CD4-positive, alpha-beta T cell treated with Interleukin-17A for 4 hours (primary cell): Measurements from ENCODE around the gene UCN2.
A peak's percentile ranks its signal among the peaks of the same experiment; 100 is the strongest.

Experiments used
- DNase-seq: peaks from one replicate; pipeline ENCODE4 v3.0.0-alpha.2; 2020; ENCODE audit warnings: mixed read lengths

UCN2 gene, protein sequence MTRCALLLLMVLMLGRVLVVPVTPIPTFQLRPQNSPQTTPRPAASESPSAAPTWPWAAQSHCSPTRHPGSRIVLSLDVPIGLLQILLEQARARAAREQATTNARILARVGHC

DNA sequence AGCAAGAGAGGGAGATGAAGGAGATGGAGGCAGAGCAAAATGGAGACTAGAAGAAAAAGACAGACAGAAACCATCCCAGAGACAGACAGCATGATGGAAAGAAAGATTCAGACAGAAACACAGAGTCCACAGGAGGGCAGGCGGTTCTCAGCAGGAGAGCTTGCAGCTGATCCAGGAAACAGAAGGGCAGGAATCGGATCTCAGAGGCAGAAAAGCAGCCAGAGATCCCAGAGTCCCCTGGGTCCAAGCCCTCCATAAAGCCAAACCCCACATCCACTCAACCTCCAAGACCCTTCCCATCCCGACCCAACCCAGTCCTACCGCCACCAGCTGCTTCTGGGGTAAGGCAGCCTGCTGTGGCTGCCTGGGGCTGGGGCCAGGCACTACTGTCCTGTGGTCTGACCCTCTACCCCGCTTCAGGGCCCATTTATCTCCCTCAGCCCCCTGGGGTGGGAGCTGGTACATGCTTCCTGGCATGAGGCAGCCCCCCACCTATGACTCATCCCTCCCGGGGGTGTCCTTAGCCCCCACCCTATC is at the start of gene UCN2:
UCN2 (minus strand) TSS at position 400 of the 537 bp plus-strand sequence. CDS start 657 bp downstream, outside the sequence.
- no peak for DNase-seq

DNA sequence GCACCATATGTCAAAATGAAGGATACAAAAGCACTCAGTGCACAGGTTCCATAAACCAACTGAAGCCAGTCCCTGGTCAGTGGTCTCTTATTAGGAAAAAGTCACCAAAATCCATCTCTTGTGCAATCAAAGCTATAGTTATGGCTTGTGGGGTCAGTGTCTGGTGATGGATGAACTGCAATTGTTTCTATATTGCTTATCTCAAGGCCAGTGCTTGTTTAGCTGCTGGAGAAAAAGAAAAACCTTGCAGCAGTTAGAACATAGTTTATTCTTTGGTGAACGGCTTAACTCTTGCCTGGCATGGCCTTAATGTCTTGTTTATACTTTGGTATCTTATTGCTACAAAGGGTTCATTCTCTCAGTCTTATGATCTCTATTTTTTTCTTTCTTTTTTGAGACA is 48.7 kb upstream of the UCN2 start:
- DNase-seq: no peak

DNA sequence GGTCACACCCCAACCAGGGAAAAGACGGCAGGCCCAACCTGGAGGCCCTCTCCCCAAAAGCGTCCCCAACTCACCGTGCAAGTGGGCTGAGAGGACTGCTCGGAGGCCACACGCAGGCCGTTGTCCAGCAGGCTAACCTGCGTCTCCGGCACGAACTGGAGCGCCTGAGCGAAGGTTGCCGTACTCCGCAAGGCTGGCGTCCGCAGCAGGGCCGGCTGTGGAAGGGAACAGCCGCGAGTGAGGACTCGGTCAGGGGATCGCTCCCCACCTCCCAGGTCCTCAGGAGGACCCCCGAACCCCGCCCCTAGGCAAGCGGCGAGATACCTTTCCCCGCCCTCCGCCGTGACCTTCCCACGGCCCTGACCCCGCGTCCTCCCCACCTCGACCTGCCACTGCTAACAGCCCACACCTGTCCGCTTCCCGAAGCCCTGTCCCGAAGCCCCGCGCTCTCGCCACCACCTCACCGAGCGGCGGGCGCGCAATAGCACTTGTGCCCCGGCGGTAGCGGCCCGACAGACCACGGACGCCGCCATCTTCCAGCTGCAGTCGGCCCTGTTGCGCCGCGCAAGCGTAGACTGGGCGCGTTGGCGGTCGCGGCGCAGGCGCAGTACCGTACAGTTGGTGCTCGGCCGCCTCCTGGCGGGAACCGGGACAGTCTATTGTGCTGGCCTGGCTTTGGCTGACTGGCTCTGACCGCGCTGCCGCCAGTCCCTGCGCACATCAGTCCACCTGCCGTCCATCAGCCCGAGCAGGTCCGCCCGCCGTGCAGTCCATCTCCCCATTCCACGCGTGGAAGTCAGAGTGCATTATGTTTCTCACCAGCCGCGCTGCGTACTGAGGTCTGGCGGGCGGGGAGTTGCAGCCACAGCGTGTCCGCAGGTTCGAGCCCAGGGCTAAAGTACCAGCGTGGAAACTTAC is 45.8 kb upstream of the UCN2 start, which contains the start of gene UQCRC1:
UQCRC1 (minus strand) TSS at position 559 of the 918 bp plus-strand sequence; CDS start at position 533, 26 bp downstream.
- peak; percentile 93 for DNase-seq

DNA sequence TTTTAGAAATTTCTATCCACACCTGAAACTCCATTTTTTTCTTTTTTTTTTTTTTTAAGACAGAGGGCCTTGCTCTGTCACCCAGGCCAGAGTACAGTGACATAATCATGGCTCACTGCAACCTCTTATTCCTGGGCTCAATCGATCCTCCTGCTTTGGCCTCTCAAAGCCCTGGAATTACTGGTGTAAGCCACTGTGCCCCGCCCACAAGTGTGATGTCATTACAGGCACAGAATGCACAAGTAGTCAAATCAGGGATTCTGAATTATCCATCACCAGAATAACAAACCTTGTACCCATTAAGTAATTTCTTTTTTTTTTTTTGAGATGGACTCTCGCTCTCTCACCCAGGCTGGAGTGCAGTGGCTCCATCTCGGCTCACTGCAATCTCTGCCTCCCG is 43.9 kb upstream of the UCN2 start:
- peak; percentile 23 for DNase-seq

DNA sequence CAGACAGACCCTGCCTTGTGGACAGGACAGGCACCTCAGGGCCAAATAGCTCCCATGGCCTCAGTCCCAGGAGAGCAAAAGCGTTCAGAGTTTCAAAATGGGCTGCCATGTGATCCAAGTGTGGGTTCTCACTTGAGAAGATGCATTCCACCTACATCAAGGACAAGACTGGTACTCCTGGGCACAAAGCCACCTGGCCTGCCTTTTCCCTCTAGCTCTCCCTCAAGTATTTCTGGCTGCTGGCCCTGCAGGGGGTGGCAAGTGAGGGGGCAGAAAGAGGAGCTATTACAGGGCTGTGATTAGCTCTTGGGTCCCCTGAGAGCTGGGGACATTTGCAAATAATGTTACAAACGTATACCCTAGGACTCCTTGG is 38.0 kb upstream of the UCN2 start:
- no peak for DNase-seq

DNA sequence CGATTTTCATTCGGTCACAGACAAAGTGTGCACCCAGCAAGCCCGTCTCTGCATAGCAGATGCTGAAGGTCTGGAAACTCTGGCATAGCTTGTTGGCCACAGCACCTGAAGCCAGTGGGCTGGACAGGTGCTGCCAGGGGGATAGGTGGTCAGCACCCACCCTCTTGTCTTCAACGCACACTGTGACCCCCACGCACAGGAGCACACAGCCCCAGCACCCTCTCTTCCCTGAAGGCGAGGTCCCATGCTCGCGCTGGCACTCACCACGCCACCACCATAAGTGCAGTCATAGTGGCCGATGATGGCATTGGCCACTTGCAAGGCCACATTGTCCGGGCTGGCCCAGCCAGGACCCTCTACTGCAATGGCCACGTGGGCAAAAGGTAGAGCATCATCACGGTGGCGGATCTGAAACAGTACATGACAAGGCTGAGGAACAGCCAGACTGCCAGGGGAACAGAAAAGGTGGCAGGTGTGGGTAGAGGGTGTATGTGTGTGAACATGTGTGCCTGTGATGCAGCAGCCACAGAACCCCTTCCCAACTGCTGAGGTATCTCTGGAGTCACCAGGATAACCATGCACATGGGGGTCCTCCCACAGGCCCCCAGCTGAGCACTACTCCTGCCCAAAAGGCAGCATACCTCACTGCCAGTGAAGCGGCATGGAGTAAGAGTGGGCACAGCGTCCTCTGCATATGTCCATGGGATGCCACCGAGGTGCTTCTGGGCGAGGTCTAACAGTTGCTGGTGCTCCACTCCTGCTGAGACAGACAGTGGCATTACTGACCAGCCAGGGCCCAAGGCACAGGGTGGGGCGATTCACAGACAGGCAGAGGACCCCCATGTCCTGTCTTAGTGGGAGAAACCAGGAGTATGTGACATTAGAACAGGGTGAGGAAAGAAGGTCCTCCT is 37.4 kb upstream of the UCN2 start:
- DNase-seq: no peak

DNA sequence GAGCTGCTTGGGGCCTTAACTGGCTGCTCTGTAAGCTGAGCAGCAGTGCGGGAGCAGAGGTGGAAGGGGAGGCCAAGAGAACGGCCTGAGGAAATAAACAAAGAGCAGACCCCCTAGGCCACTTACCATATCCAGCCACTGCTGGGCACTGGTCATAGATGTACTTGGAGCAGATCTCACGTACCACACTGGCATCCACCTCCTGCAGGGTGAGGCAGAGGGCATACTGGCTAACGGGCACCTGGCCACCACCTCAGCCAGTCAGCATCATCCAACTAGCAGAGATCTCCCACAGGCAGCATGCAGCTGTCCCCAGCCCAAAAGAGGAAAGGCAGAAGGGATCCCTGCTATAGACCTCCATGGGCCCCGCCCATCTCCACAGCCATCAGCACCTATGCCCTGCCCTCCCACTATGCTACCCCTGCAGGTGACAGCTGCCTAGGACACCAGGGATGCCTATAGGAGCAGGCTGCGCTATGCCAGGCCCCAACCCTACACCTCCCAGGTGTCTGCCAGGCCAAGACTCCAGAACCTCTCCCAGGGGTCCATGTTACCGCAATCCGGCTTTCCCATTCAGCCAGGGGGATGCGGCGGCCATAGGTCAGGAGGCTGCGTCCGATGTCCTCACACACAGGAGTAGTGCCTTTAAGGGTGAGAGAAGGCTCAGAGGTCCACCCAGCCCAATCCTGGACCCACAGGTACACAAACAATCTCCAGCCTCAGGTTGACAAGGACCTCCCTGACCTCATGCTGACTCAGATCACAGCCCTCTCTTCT is 36.1 kb upstream of the UCN2 start:
- DNase-seq: no peak

DNA sequence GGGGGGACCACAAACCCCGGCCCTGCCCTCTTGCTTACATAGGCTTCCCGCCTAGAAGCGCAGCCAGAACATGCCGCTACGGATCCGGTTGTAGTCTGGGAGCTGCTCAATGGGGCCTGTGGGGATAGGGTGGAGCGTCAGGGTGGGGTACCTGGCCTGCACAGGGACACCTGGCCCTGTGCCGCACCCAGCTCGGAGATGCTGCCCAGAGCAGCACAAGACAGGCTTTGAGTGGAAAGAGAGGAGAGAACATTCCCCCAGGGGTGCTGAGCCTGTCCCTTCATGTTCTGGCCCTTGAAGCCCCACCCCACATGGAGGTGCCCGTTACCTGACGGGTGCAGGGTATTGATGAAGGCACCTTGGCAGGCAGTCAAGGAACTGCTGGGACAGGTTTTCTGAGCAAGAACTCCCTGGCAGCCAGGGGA is 35.5 kb upstream of the UCN2 start:
- no peak for DNase-seq

DNA sequence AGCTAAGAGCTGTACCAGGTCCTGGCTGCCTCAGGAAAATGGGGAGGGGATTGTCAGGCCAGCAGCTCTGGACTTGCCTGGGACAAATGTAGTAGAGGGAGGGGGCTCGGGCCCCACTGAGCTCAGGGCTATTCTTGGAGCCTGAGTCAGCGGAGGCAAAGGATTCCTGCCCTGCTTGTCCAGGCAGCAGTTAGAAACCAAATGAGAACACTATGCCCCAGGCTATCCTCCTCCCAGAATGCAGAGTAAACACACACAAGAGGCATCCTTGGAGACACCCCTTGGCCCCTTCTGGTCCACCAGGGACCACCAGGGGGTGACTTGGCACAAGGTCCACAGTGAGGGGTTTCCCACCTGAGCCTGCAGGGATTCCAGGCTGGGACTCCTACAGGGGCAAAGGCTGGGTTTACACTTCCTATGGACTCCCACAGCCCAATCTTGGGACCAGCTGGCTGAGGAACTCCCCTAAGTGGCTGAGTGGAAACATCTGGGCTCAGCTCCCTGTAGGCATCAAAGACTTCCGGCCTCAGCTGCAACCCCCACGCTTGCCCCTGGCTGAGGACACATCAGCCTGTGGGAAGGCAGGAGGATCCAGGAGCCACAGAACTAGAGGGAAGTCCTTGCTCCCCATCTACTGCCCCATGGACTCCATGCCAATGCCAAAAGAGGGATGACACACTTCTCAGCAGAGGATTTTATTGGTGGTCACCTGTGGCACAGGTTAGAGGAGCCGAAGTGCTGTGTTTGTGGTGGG is 34.9 kb upstream of the UCN2 start:
- DNase-seq: no peak

DNA sequence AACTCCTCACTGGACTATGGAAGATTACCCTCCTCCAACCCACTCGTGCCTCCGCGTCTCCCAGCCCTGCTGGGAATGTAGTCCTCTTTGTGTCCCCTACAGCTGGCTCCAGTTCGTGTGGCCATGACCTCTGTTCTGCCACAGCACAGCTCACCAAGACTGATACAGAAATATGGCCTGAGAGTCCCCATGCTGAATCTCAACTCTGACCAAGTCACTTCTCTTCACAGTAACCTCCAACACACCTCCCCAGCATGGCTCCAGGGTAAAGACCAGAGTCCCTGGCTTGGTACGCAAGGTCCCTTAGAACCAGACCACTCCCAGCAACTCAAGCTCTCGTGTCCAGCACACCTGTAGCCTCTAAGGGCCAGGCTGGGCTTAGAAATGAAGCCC is 33.8 kb upstream of the UCN2 start:
- no peak for DNase-seq

DNA sequence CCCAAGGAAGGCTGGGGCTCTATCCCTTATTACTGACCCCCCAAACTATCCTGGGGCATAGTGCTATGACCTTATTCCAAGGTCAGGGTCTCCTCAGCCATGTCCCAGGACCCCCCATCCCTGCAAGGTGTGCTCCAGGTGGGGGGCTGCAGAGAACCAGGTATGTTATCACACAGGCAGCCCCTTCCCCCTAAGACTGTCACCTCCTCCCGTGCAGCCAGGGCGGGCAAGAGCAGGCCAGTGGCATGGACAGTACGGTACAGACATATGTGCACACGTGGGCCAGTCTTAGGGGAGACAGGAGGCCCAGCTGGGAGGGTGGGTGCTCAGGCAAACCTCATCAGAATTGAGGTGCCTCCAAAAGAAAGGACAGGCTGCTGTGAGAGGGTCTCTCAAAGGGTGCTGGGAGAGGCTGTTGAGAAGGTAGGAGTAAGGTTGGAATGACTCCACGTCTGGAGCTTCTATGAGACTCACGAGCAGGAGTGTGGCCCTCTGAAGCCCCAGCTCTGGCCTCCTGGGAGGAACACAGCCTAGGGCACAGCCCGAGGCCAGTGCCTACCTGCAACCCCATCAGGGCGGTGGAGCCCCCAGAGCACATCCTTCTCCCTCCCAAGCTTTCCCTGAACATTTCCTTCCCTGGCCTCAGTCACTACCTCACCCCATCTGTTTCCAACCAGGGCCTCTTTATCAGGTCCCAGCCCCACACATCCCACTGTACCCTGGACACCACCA is 33.3 kb upstream of the UCN2 start:
- no peak for DNase-seq

DNA sequence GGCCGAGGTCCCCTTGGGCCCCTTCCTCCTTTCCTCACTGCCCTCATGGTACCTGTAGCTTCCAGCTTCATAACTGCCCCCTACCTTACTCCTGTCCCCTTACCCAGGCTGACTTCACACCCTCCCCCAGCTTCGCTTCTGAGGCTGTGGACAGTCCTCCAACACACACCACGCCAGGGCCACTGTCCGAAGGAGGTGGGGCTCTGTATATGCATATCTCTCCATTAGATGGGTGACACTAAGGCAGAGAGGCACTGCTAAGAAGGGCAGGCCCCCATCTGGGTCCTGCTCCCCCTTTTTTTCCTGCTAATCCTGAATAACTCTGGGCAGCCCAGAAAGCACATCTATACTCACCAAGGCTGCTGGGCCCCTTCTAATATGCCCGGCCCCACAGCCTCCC is 32.6 kb upstream of the UCN2 start:
- no peak for DNase-seq

DNA sequence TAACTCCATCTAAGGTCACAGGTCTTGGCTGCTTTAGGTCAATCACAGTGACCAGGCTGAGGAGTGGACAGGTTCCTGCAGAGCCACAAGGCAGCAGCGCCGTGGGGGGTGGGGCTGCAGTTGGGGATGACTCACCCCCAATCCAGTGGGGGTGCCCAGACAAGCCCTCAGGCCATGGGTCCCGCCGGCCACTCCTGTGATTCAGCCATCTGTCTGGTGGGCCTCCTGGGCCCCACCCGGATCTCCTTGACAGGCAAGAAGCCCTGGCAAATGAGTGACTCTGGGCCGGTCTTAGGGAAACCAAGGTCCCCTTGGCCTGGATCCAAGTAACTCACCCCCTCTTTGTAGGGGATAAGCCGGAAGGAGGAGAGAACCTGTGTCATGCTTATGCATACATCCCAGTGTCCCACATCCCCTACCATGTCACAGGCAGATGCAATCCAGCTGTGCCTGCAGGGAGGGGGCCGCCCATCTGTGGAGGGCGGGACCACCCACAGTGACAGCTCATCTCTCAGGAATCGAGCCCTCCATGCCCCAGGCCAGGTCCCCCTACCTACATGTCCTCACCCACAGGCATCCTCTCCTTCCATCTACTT is 32.0 kb upstream of the UCN2 start:
- no peak for DNase-seq

DNA sequence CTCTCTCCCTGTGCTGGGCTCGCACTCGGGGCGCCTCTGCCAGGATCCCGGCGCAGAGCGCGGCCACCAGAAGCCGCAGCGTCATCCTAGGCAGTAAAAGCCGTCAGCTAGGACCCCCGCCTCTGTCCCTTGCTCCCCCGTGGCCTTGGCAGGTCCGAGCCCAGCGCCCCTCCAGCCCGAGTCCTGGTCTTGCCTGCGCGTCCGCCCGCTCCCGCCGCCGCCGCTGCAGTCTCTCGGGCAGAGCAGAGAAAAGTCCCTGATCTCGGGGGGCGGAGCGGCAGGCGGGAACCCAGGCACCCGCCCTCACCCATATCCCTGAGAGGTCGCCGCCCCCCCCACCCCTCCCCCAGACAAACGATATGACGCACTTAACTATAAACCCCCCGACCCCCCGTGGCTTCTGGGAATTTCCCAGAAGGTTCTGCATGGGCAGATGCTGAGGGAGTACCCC is 31.5 kb upstream of the UCN2 start, which contains the start of gene COL7A1:
COL7A1 (minus strand) TSS at position 255 of the 451 bp plus-strand sequence; CDS start at position 85, 170 bp downstream.
- DNase-seq: no peak

DNA sequence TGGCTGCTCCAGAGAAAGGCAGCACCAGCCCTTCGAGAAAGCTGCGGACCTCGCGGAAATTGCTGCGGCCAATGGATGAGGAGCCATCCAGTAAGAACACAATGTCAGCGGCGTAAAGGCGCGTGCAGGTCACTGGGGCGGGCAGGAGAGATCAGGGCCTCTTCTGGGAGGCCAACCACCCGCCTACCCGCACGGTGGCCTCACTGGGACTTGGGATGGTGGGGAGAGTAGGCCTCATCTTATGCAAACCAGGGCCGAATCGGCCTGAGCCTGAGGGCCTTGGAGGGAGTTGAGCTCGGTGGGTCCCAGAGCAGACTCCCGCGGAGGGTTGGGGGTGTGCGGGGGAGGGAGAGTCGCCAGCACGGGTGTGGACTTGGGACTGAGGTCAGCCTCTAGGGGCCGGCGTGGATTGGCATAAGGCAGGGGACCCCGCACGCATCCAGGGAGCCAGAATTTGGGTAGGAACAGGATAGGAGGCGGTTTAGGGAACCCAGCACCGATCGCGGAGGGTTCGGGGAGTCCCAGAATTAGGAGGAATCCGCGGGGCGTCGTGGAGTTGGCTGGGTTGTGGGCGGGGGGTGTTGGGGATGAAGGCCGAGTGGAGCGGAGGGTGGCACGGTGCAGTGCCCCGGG is 31.0 kb upstream of the UCN2 start:
- DNase-seq: no peak

DNA sequence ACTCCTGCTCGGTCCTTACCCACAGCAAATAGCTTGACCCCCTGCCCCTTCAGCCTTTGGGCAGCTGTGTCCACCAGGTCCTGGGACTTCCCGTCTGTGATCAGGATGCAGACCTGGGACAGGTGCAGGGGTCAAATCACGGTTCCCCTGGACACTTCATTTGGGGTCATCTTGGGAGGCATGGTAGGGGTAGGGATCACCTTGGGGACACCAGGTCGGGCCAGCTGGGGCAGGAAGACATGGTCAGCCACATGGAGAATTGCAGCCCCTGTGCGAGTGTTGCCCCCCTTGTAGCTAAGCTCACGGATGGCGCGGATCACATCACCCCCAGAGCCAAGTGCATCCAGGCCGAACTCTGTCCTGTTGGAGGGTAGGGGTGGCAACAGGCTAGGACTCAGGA is 29.8 kb upstream of the UCN2 start:
- no peak for DNase-seq

DNA sequence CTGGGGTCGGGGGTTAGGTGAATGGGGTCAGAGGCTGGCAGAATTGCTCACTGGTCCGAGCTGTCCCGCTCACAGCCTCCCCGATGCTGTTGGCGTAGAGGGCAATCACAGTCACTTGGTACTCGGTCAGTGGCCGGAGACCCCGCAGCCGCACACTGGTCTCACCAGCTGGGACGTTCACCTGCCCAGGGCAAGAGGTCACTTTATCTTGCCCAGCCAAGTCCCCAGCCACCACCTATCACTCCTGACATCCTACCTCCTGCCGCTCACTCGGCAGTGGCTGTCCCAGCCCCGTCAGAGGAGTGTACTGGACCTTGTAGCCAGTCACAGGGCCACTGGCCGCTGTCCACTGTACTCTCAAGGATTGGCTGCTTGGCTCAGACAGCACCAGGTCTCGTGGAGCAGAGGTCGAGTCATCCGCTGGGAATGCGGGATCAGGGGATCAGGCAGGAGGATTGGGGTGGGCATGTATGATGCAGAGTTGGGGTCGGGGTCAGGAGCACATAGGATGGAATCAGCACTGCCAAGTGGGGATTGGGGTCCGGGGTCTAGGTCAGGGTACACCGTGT is 29.0 kb upstream of the UCN2 start:
- no peak for DNase-seq

DNA sequence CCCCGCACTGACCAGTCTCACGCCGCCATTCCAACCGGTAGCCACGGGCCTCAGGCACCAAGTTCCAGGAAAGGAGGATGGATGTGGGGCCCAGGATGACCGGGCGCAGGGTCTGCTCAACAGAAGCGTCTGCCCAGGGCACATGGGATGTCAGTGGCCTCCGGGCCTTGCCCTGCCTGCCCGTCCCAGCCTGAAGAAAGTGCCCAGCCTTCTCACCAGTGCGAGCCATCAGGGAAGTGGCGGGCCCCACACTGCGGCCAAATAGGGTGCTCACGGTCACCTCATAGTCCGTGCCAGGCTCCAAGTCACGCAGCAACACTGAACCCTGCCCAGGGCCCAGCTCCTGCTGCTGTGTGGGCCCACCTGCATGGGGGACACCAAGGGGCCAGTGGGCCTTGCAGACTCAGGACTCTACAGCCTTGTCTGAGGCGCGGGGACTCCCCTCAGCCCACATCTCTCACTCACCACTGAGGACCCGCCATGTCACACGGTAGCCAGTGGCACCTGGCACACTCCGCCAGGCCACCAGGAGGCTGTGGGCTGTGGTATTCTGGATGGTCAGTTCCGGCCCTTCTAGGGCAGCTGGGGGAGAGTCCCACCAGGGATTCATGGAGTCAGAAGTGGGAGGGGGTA is 28.4 kb upstream of the UCN2 start:
- DNase-seq: no peak

DNA sequence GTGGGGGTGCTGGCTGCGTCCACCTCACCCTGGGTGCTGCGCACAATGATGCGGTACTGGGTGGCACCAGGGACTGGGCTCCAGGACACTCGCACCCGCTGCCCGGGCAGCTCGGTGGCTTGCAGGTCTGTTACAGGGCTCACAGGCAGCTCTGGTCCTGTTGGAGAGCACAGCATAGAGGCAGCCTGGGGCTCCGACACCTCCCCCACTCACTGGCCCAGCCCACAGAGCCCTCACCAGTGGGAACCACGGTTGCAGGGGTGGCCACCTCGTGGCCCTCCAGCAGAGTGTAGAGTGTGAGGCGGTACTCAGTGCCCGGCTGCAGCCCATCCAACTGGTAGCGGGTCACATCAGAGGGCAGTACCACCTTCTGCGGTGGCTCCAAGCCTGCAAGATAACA is 27.9 kb upstream of the UCN2 start:
- DNase-seq: no peak
